ENCODE measurements around the gene CCDC57.

DNA sequence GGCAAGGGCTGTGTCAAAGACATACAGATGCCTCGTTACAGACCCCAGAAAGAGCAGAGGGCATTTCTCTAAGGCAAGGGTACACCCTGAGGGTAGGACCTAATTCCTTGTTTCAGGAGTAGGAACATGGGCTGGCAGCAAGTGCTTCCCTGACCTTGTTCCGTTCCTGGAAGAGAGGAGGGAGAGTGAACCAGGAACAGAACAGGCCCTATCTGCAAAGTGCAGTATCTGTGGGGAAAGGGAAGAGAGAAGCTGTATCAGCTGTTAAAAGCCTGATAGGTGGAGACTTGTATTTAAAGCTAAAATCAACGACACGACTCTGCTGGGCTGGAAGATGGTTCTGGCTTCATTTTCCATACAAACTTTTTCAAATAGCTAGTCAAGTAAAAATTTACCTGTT, 88.5 kb downstream of the CCDC57 start:
- TF ChIP-seq, protein P1, sequence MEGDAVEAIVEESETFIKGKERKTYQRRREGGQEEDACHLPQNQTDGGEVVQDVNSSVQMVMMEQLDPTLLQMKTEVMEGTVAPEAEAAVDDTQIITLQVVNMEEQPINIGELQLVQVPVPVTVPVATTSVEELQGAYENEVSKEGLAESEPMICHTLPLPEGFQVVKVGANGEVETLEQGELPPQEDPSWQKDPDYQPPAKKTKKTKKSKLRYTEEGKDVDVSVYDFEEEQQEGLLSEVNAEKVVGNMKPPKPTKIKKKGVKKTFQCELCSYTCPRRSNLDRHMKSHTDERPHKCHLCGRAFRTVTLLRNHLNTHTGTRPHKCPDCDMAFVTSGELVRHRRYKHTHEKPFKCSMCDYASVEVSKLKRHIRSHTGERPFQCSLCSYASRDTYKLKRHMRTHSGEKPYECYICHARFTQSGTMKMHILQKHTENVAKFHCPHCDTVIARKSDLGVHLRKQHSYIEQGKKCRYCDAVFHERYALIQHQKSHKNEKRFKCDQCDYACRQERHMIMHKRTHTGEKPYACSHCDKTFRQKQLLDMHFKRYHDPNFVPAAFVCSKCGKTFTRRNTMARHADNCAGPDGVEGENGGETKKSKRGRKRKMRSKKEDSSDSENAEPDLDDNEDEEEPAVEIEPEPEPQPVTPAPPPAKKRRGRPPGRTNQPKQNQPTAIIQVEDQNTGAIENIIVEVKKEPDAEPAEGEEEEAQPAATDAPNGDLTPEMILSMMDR (IDR thresholded peaks at IDR 0.05), result no peak
- TF ChIP-seq POLR2A (IDR thresholded peaks at IDR 0.05), result no peak

Data from esophagus squamous epithelium (tissue), 4 donors.